Panc1 (cell line): ENCODE measurements around the gene RABGAP1L. TPM values are rescaled to one million over a fixed set of nuclear protein-coding genes. Genes with fewer than 3 reads are reported as not detected.

ENCODE experiments used
- ATAC-seq: fragments of 200-7000 bp; cut with Tn5 transposase; 2 replicates; pipeline ENCODE4 v1.9.1; 2020; ENCODE audit warnings: mild to moderate bottlenecking, moderate library complexity
- BruUV-seq: library from RNA; stranded (reverse); fragments of 400-500 nt; replicated peaks from 2 replicates; lab custom pipeline; 2021; lab: Mats Ljungman, UMichigan
- CTCF ChIA-PET: fragments of 300-600 bp; sonication (Branson Sonifier 250); formaldehyde crosslinking; loops from one replicate; lab custom pipeline; 2022; ENCODE audit warnings: antibody characterized with exemption; lab: Charles Lee
- POLR2A ChIA-PET: fragments of 300-600 bp; sonication (Branson Sonifier 250); formaldehyde crosslinking; loops from one replicate; lab custom pipeline; 2022; ENCODE audit warnings: antibody characterized with exemption; lab: Charles Lee
- DNase-seq: peaks from one replicate; pipeline ENCODE4 v3.0.0-alpha.2; 2010; ENCODE audit warnings: low read depth, low spot score
- H3K27ac ChIP-seq: 2 replicates; pipeline ENCODE4 v1.5.1; 2011; ENCODE audit warnings: mild to moderate bottlenecking, low read length, inconsistent platforms
- H3K27me3 ChIP-seq: fragments of 200-500 bp; sonication (Bioruptor generic); 2 replicates; pipeline ENCODE4 v1.6.0; 2014; ENCODE audit warnings: low read length, inconsistent platforms; ENCODE audit not compliant: control insufficient read depth, insufficient read depth
- H3K36me3 ChIP-seq: fragments of 200-500 bp; sonication (Bioruptor generic); 2 replicates; pipeline ENCODE4 v1.5.1; 2014; ENCODE audit warnings: inconsistent platforms, mild to moderate bottlenecking, low read length, moderate library complexity; ENCODE audit not compliant: control insufficient read depth, insufficient read depth
- H3K4me1 ChIP-seq: 2 replicates; pipeline ENCODE4 v1.5.1; 2011; ENCODE audit warnings: inconsistent platforms, mild to moderate bottlenecking, low read length, moderate library complexity; ENCODE audit not compliant: control insufficient read depth, insufficient read depth
- H3K4me3 ChIP-seq, 2 experiments: 2 replicates each; pipeline ENCODE4 v1.5.1; 2011 to 2012; ENCODE audit warnings: low read depth in 2 of 2, low read length in 2 of 2, mild to moderate bottlenecking in 2 of 2, inconsistent platforms in 1 of 2, moderate library complexity in 1 of 2
- H3K9me3 ChIP-seq: fragments of 200-500 bp; sonication (Bioruptor generic); 2 replicates; pipeline ENCODE4 v1.5.1; 2014; ENCODE audit warnings: low read depth, mild to moderate bottlenecking, inconsistent platforms, low read length, moderate library complexity; ENCODE audit not compliant: control insufficient read depth, insufficient read depth
- POLR2AphosphoS5 ChIP-seq: IDR thresholded peaks from 2 replicates; pipeline ENCODE4 v1.6.1; 2012; ENCODE audit warnings: mild to moderate bottlenecking, low read depth, low read length, moderate library complexity
- SIN3A ChIP-seq: IDR thresholded peaks from 2 replicates; pipeline ENCODE4 v1.6.1; 2012; ENCODE audit warnings: low read depth, mild to moderate bottlenecking, low read length, moderate library complexity, borderline replicate concordance; ENCODE audit not compliant: insufficient read depth
- TCF7L2 ChIP-seq: IDR thresholded peaks from 2 replicates; pipeline ENCODE4 v1.6.1; 2011; ENCODE audit warnings: mild to moderate bottlenecking, low read depth, low read length, inconsistent platforms
- in situ Hi-C: cut with HindIII; loops from 2 replicates; pipeline ENCODE4 v1.10.0; 2016; ENCODE audit warnings: low sequenced_read_pairs, low pct_unique_long_range_greater_than_20kb
- intact Hi-C: fragments of 100-400 bp; cut with micrococcal nuclease; formaldehyde crosslinking; loops from one replicate; pipeline ENCODE4 v1.10.0; 2022; ENCODE audit not compliant: unreplicated experiment
- total RNA-seq: library from RNA; stranded (reverse); gene quantifications from one replicate; pipeline ENCODE4 v1.2.1, GENCODE V29; 2021; ENCODE audit not compliant: unreplicated experiment
- TF ChIP-seq, protein P1 (sequence below), 2 experiments: IDR thresholded peaks; 2 replicates each; pipeline ENCODE4 v1.6.1; 2011 to 2012; ENCODE audit warnings: low read depth in 2 of 2, control low read depth in 1 of 2, low read length in 1 of 2, mild to moderate bottlenecking in 1 of 2, moderate library complexity in 1 of 2; ENCODE audit not compliant: insufficient read depth in 1 of 2
- TF ChIP-seq, protein P2 (sequence below): fragments of 450-650 bp; IDR thresholded peaks from 2 replicates; pipeline ENCODE4 v1.5.1; 2017; ENCODE audit warnings: mild to moderate bottlenecking

Gene RABGAP1L
- total RNA-seq, 1 experiment from 2014 or later, result 37.0 TPM

DNA sequence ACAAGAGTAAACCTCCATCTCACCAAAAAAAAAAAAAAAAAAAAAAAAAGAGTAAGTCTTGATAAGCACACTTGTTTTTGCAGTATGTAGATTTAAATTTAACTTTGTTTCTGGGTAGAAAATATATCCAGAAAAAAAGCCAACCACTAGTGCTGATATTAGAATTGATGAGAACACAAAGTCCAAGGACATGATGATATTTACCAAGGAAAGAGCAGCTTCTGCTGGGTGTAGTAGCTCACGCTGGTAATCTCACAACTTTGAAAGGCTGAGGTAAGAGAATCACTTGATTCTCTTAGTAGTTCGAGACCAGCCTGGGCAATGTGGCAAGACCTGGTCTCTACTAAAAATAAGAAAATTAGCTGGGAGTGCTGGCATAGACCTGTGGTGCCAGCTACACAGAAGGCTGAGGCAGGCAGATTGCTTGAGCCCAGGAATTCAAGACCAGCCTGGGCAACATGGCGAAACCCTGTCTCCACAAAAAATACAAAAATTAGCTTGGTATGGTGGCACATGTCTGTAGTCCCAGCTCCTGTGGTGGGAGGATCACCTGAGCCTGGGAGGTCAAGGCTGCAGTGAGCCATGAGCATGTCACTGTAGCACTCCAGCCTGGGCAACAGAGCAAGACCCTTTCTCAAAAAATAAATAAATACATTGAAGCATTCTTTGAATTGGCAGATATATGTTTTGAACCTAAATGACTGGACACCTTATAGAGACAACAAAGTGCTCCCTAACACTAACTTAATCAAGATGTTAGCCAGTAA is 776.8 kb downstream of the RABGAP1L start:
- POLR2A ChIA-PET, result no interaction called here
- TF ChIP-seq POLR2AphosphoS5, result no peak
- TF ChIP-seq, protein P1, sequence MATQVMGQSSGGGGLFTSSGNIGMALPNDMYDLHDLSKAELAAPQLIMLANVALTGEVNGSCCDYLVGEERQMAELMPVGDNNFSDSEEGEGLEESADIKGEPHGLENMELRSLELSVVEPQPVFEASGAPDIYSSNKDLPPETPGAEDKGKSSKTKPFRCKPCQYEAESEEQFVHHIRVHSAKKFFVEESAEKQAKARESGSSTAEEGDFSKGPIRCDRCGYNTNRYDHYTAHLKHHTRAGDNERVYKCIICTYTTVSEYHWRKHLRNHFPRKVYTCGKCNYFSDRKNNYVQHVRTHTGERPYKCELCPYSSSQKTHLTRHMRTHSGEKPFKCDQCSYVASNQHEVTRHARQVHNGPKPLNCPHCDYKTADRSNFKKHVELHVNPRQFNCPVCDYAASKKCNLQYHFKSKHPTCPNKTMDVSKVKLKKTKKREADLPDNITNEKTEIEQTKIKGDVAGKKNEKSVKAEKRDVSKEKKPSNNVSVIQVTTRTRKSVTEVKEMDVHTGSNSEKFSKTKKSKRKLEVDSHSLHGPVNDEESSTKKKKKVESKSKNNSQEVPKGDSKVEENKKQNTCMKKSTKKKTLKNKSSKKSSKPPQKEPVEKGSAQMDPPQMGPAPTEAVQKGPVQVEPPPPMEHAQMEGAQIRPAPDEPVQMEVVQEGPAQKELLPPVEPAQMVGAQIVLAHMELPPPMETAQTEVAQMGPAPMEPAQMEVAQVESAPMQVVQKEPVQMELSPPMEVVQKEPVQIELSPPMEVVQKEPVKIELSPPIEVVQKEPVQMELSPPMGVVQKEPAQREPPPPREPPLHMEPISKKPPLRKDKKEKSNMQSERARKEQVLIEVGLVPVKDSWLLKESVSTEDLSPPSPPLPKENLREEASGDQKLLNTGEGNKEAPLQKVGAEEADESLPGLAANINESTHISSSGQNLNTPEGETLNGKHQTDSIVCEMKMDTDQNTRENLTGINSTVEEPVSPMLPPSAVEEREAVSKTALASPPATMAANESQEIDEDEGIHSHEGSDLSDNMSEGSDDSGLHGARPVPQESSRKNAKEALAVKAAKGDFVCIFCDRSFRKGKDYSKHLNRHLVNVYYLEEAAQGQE (IDR thresholded peaks at IDR 0.05; ENCODE audit: insufficient read depth in 1 of 2, low read depth in 2 of 2, low read length in 1 of 2), result no peak
- TF ChIP-seq, protein P2, sequence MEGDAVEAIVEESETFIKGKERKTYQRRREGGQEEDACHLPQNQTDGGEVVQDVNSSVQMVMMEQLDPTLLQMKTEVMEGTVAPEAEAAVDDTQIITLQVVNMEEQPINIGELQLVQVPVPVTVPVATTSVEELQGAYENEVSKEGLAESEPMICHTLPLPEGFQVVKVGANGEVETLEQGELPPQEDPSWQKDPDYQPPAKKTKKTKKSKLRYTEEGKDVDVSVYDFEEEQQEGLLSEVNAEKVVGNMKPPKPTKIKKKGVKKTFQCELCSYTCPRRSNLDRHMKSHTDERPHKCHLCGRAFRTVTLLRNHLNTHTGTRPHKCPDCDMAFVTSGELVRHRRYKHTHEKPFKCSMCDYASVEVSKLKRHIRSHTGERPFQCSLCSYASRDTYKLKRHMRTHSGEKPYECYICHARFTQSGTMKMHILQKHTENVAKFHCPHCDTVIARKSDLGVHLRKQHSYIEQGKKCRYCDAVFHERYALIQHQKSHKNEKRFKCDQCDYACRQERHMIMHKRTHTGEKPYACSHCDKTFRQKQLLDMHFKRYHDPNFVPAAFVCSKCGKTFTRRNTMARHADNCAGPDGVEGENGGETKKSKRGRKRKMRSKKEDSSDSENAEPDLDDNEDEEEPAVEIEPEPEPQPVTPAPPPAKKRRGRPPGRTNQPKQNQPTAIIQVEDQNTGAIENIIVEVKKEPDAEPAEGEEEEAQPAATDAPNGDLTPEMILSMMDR, result no peak
- no peak for ATAC-seq

DNA sequence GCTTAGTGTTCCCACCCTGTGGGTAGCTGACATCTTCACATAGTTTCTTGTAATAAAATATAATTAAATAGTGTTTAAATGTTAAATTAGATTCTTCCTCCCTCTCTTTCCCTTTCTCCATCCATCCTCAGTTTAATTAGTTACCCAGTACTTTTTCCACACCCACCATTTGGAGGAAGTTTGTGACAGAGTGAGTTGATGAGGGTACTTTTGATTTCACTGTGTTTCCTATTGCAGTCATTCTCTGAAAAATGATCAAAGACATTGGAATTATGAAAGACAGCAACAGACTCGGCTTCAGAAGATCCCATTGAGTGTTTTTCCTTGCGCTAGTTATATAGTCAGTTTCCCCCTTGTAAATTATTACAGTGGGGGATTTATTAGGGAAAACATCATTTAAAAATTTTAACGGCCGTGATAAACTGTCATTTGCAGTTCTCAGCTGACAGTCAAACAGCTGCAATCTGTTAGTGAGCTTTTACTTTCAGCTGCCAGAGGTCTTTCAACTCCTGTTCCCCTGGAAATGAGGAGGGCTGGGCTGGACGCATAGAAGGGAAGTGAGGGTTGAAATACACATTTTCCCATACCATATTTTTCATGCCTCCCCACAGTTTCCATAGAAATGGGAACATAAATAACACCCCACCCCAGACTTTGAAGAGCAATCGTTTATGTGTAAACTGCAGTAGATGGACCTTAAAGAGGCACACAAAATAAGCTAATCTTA is 779.1 kb downstream of the RABGAP1L start:
- no peak for TF ChIP-seq POLR2AphosphoS5
- TF ChIP-seq, protein P1 (IDR thresholded peaks at IDR 0.05; ENCODE audit: insufficient read depth in 1 of 2, low read depth in 2 of 2, low read length in 1 of 2), result no peak
- TF ChIP-seq, protein P2, result no peak
- no peak for TF ChIP-seq TCF7L2
- no peak for TF ChIP-seq SIN3A
- no peaks in the 10 kb centered on the region for H3K36me3 ChIP-seq
- no TSS peak for BruUV-seq
- no peak overlapping the region for H3K4me3 ChIP-seq
- no peaks in the 10 kb centered on the region for H3K9me3 ChIP-seq
- ChIA-PET POLR2A (no interaction called here), CTCF (no interaction called here)
- intact Hi-C loops (no loop called here), in situ Hi-C loops (no loop called here)
- no peaks in the 10 kb centered on the region for H3K4me1 ChIP-seq
- ATAC-seq (no peak), DNase-seq (no peak)
- no peak overlapping the region for H3K27ac ChIP-seq
- no peaks in the 10 kb centered on the region for H3K27me3 ChIP-seq

More for the DNA sequence above, 776.8 kb downstream of the RABGAP1L start:
- Histone ChIP-seq H3K36me3 (no peaks in the 10 kb centered on the region), H3K27ac (no peak overlapping the region), H3K27me3 (no peaks in the 10 kb centered on the region), H3K4me3 (no peak overlapping the region), H3K9me3 (no peaks in the 10 kb centered on the region), H3K4me1 (no peaks in the 10 kb centered on the region)
- in situ Hi-C loops, result no loop called here
- DNase-seq, result no peak
- no TSS peak for BruUV-seq
- CTCF ChIA-PET, result no interaction called here
- intact Hi-C loops, result no loop called here
